Mesodermal cell (in vitro differentiated cells): Measurements from ENCODE around the gene INS.

Experiments used
- H3K27ac ChIP-seq: 2 replicates; pipeline ENCODE4 v1.7.0; 2013; ENCODE audit warnings: mild to moderate bottlenecking, low read depth, low read length, moderate library complexity; ENCODE audit not compliant: severe bottlenecking
- H3K36me3 ChIP-seq: 2 replicates; pipeline ENCODE4 v1.7.1; 2013; ENCODE audit warnings: mild to moderate bottlenecking, low read length, moderate library complexity; ENCODE audit not compliant: control insufficient read depth, insufficient read depth
- H3K4me1 ChIP-seq: one replicate; pipeline ENCODE4 v1.7.1; 2013; ENCODE audit warnings: mild to moderate bottlenecking, low read length; ENCODE audit not compliant: insufficient read depth, control insufficient read depth, poor library complexity, severe bottlenecking
- H3K4me3 ChIP-seq: 2 replicates; pipeline ENCODE4 v1.7.0; 2013; ENCODE audit warnings: low read length, control low read depth, mild to moderate bottlenecking; ENCODE audit not compliant: insufficient read depth, poor library complexity, severe bottlenecking; ENCODE audit errors: extremely low read depth
- H3K9me3 ChIP-seq: 2 replicates; pipeline ENCODE4 v1.7.1; 2013; ENCODE audit warnings: mild to moderate bottlenecking, low read length, moderate library complexity; ENCODE audit not compliant: control insufficient read depth
- WGBS, 2 experiments: methylation state at CpG; one replicate each; pipeline ENCODE4 v1.1.5; 2013; ENCODE audit warnings: missing lambda C conversion rate in 2 of 2; ENCODE audit not compliant: insufficient coverage in 2 of 2; 5-methylcytosine and 5-hydroxymethylcytosine counted together

INS gene

GRCh38 chr11:2169626-2170570, 8.9 kb upstream of the INS start:
- no peak overlapping the region for H3K27ac ChIP-seq
- H3K36me3 ChIP-seq = no peaks in the 10 kb centered on the region
- H3K4me1 ChIP-seq = peaks cover 5% of the 10 kb centered on the region
- WGBS, 2 experiments = 87 to 89% methylated on average over 30 to 38 of the region's 45 CpGs
- H3K4me3 ChIP-seq = no peak overlapping the region
- H3K9me3 ChIP-seq = no peaks in the 10 kb centered on the region

DNA sequence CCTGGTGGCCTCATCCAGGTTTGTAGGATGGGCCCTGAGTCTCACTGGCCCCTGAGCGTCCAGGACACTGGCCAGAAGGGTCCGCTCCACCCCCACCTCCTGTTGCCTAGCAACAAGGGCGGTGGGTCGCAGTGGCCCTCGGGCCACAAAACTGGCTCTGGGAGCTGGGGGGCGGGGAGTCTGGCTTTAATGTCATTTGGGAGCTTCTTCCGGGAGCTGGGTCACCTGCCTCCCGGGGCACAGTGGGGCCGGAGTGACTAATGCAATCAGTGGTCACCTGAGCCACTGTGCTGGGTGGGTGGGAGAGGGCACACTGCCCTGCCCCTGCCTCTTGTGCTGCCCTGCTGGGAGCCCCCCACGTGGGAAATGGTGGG, 8.0 kb upstream of the INS start:
- Histone ChIP-seq H3K4me3 (no peak overlapping the region), H3K36me3 (no peaks in the 10 kb centered on the region), H3K9me3 (no peaks in the 10 kb centered on the region), H3K4me1 (peaks cover 5% of the 10 kb centered on the region), H3K27ac (no peak overlapping the region)
- WGBS, 2 experiments = 75 to 80% methylated on average over 7 to 8 of the region's 10 CpGs

DNA sequence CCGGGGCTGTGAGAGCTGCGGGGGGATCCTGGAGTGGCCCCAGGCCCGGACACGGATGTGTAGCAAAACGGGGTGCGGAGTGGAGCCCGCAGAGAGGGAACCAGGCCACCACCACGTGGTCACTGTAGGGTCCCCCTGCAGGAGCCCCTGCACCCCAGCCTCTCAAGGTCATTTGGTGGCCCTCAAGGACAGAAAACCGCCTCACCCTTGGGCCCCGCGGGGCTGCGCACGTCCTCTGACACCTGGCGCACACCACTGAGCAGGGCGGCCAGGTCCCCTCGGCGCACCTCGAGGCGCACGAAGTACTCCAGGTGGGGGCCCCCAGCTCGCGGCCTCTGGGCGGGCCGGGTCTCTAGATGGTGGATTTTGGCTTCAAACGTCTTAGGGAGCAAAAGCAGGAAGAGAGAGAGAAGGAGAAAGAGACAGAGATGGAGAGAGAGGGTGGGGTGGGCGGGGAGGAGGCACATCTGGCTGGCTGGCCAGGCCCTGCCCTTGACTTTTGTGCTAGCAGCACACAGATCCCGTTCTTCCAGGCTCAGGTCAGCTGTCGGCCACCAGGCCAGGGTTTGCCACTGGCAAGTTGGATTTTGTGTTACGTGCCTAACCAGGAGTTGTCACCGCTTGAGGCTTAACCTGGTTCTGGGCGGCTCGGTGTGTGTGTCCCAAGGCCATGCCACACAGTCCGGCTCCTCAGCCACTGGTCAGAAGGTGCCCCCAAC, 7.4 kb upstream of the INS start:
- H3K36me3 ChIP-seq = no peaks in the 10 kb centered on the region
- no peak overlapping the region for H3K27ac ChIP-seq
- H3K4me1 ChIP-seq = peaks cover 5% of the 10 kb centered on the region
- H3K4me3 ChIP-seq = no peak overlapping the region
- H3K9me3 ChIP-seq = no peaks in the 10 kb centered on the region
- WGBS, 2 experiments = 90 to 91% methylated on average over 31 to 33 of the region's 33 CpGs

- H3K27ac ChIP-seq = no peak overlapping the region
- peaks cover 5% of the 10 kb centered on the region for H3K4me1 ChIP-seq
- no peaks in the 10 kb centered on the region for H3K36me3 ChIP-seq
- WGBS, 2 experiments = 85 to 86% methylated on average over 27 to 31 of the region's 31 CpGs
- H3K4me3 ChIP-seq = no peak overlapping the region
- H3K9me3 ChIP-seq = no peaks in the 10 kb centered on the region
These were observed 6.4 kb upstream of the INS start for GRCh38 chr11:2167141-2168045.

DNA sequence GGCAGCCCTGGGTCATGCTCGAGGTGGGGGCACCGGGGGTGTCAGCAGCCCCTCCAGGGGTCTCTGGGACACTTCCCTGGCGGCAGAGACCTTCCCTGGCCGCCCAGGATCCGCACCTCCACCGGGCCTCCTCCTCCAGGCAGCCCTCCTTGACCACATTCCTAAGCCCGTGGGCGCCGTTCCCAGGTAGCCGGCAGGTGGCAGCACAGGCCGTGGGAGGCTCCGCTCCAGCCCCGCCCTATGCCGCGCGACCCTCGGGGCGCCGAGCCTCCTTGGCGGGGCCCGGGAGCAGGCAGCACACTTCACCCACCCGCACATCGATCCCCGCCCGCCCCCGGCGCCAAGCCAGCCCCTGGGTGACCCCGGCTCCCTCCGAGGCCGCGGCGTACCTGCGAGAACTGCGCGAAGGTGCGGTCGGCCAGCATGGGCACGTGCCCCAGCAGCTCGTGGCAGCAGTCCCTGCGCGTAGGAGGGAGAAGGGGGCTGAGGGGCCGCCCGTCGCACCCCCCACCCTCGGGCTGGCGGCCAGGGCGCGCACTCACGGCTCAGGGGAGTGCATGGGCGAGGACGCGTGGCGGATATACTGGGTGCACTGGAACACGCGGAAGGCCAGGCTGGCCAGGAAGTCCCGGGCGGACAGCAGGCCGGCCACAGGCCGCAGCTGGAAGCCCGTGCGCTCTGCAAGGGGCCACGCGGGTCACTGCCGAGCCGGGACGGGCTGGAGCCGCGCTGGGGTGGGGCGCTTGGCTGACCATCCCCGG, 5.3 kb upstream of the INS start:
- WGBS, 2 experiments = 52 to 55% methylated on average over 56 to 57 of the region's 70 CpGs
- Histone ChIP-seq H3K36me3 (no peaks in the 10 kb centered on the region), H3K4me1 (no peaks in the 10 kb centered on the region), H3K4me3 (no peak overlapping the region), H3K27ac (no peak overlapping the region), H3K9me3 (no peaks in the 10 kb centered on the region)

DNA sequence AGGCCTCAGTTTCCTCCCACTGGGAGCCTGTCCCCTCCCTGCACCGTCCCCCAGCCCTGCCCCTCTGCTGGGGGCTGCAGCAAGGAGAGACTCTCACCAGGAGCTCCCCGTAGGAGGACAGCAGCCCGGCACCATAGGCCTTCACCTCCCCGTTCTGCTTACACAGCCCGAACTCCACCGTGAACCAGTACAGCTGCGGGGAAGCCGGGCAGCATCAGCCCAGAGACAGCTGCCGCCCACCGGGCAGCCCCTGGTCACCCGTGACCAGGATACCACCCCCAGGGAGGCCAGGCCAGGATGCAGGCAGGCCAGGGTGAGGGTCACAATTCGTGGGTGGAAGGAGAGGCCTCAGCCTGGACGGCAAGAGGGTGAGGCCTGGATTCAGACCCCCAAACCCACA, 4.6 kb upstream of the INS start:
- H3K4me3 ChIP-seq = no peak overlapping the region
- H3K4me1 ChIP-seq = no peaks in the 10 kb centered on the region
- H3K9me3 ChIP-seq = no peaks in the 10 kb centered on the region
- H3K27ac ChIP-seq = no peak overlapping the region
- 89 to 91% methylated on average over 12 of the region's 13 CpGs for WGBS, 2 experiments
- H3K36me3 ChIP-seq = no peaks in the 10 kb centered on the region

DNA sequence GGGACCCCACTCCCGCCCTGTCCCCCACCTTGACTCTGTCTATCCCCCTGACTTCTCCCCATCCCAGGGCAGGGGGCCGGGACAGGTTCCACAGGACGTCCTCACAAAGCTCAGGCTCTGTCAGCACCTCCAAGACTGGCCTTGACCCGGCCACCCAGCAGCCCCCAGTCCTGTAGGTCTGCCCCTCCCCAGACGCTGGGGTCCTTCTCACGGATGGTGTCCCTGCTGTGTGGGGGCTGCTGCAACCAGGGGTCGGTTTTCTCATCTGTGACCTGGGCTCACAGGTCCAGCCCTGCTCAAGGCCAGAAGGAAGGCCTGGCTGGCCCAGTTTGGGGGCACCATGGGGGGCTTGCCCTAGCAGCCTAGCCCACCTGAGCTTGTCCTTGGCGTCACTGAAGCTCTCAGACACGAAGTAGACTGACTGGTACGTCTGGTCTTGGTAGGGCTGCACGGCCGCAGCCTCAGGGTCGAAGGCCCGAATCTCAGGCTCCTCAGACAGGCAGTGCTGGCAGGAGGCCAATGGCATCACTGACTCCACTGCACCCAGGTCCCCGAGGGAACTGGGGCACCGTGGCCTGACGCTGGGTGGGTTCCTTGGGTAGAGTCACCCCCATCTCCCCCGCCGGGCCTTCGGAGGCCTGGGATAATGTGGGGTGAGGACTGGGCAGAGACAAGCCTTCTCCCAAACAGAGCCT, 4.0 kb upstream of the INS start:
- no peak overlapping the region for H3K27ac ChIP-seq
- no peaks in the 10 kb centered on the region for H3K36me3 ChIP-seq
- H3K9me3 ChIP-seq = no peaks in the 10 kb centered on the region
- 87 to 92% methylated on average over 14 to 16 of the region's 20 CpGs for WGBS, 2 experiments
- no peak overlapping the region for H3K4me3 ChIP-seq
- no peaks in the 10 kb centered on the region for H3K4me1 ChIP-seq

DNA sequence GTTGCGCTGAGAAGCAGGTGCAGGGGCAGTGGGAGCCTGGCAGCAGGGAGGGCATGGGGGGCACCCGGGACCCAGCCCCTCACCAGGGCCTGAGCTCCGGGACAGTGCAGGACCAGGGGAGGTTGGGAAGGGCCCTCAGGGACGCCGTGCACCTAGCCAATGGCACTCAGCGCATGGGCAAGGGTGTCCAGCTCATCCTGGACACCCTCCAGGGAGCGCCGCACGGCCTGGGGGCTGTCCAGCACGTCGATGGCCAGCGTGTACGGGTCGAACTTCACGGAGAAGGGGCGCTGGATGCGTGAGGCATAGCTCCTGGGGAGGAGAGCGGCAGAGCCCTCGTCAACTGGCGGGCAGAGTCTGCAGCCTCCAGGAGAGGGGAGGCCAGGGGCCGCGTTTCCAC, 3.1 kb upstream of the INS start:
- Histone ChIP-seq H3K9me3 (no peaks in the 10 kb centered on the region), H3K4me1 (no peaks in the 10 kb centered on the region), H3K4me3 (no peak overlapping the region), H3K36me3 (no peaks in the 10 kb centered on the region), H3K27ac (no peak overlapping the region)
- 89 to 91% methylated on average over 19 to 22 of the region's 22 CpGs for WGBS, 2 experiments

DNA sequence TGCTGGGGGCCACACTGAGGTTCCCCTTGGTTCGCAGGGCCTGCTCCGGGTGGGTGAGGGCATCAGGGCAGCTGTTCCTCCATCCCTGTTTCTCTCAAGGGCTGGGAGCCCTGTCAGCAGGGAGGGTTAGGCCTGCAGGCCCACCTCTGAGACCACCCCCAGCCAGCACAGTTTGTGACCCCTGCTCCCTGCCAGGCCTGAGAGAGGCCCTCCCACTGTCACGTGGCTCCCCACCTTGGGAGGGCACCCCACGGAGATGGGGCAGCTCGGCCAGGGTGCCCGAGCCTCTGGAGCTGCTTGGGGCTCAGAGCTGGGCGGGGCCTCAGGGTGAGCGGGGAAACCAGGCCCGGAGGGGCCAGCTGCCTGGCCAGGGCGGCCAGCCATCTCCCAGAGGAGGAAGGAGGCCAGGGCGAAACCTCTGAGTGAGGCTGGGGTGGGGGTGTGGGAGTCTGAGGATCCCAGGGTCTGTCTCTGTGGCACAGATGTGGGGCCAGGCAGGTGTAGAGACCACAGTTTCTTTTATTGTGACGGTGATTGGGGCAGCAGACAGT, 2.5 kb upstream of the INS start:
- Histone ChIP-seq H3K4me3 (no peak overlapping the region), H3K27ac (no peak overlapping the region), H3K9me3 (no peaks in the 10 kb centered on the region), H3K4me1 (no peaks in the 10 kb centered on the region), H3K36me3 (no peaks in the 10 kb centered on the region)
- WGBS, 2 experiments = 70 to 83% methylated on average over 7 to 11 of the region's 12 CpGs
